ENCODE data around the gene GPRASP3. TPM values are rescaled to one million over a fixed set of nuclear protein-coding genes. Genes with fewer than 3 reads are reported as not detected.
"Not testable (repeated sequence)": the region's sequence is repeated elsewhere in the genome, so short reads cannot be mapped to it uniquely, and the experiment has no call there.

The GPRASP3 gene
- polyA plus RNA-seq, 1 donor from 2014 or later: 16.4 TPM

- H3K9me2 ChIP-seq (ENCODE audit: insufficient read depth, low read length); H4K20me1 ChIP-seq (ENCODE audit: insufficient read depth); H3K9ac ChIP-seq (ENCODE audit: low read length); H3K27ac ChIP-seq (ENCODE audit: low read length); H3K27me3 ChIP-seq (ENCODE audit: insufficient read depth, low read depth, low read length); H3K4me2 ChIP-seq (ENCODE audit: low read length); H3K9me3 ChIP-seq (ENCODE audit: low read length); H2AFZ ChIP-seq (ENCODE audit: low read depth, low read length); H3K36me3 ChIP-seq (ENCODE audit: insufficient read depth, low read length); H3F3A ChIP-seq (ENCODE audit: insufficient read depth, low read length, poor library complexity, severe bottlenecking); H3K4me3 ChIP-seq (ENCODE audit: low read length); H3K79me2 ChIP-seq (replicated peaks; ENCODE audit: insufficient read depth, low read length): not testable (repeated sequence)
Measured at GRCh38 chrX:102677479-102677878, 43.1 kb upstream of the GPRASP3 start.

- Histone ChIP-seq H4K20me1 (ENCODE audit: insufficient read depth) (no peaks in the 10 kb centered on the region), H2AFZ (ENCODE audit: low read depth, low read length) (no peak overlapping the region), H3K27me3 (ENCODE audit: insufficient read depth, low read depth, low read length) (no peaks in the 10 kb centered on the region), H3K4me3 (ENCODE audit: low read length) (no peak overlapping the region), H3K9me2 (ENCODE audit: insufficient read depth, low read length) (no peaks in the 10 kb centered on the region), H3K79me2 (replicated peaks; ENCODE audit: insufficient read depth, low read length) (no peaks in the 10 kb centered on the region), H3K4me2 (ENCODE audit: low read length) (no peak overlapping the region), H3K9ac (ENCODE audit: low read length) (no peak overlapping the region), H3F3A (ENCODE audit: insufficient read depth, low read length, poor library complexity, severe bottlenecking) (no peaks in the 10 kb centered on the region), H3K27ac (ENCODE audit: low read length) (no peak overlapping the region), H3K9me3 (ENCODE audit: low read length) (no peaks in the 10 kb centered on the region), H3K36me3 (ENCODE audit: insufficient read depth, low read length) (no peaks in the 10 kb centered on the region)
- TF ChIP-seq REST (IDR thresholded peaks at IDR 0.05; ENCODE audit: borderline replicate concordance) (no peak), POLR2AphosphoS5 (IDR thresholded peaks at IDR 0.05) (no peak), EP300 (conservative IDR thresholded peaks at IDR 0.05; ENCODE audit: poor library complexity, severe bottlenecking) (no peak), RAD21 (conservative IDR thresholded peaks at IDR 0.05) (no peak)
Measured at GRCh38 chrX:102684772-102685520, 35.6 kb upstream of the GPRASP3 start.

GRCh38 chrX:102694749-102695148 lies 25.8 kb upstream of the GPRASP3 start:
- H3K9ac ChIP-seq (ENCODE audit: low read length): no peak overlapping the region
- H4K20me1 ChIP-seq (ENCODE audit: insufficient read depth): no peaks in the 10 kb centered on the region
- H3K9me2 ChIP-seq (ENCODE audit: insufficient read depth, low read length): no peaks in the 10 kb centered on the region
- no peaks in the 10 kb centered on the region for H3F3A ChIP-seq (ENCODE audit: insufficient read depth, low read length, poor library complexity, severe bottlenecking)
- no peak overlapping the region for H3K27ac ChIP-seq (ENCODE audit: low read length)
- no peaks in the 10 kb centered on the region for H3K79me2 ChIP-seq (replicated peaks; ENCODE audit: insufficient read depth, low read length)
- no peaks in the 10 kb centered on the region for H3K27me3 ChIP-seq (ENCODE audit: insufficient read depth, low read depth, low read length)
- H3K36me3 ChIP-seq (ENCODE audit: insufficient read depth, low read length): no peaks in the 10 kb centered on the region
- no peak overlapping the region for H2AFZ ChIP-seq (ENCODE audit: low read depth, low read length)
- TF ChIP-seq TAF1 (IDR thresholded peaks at IDR 0.05; ENCODE audit: low read depth) (no peak), EZH2 (IDR thresholded peaks at IDR 0.05; ENCODE audit: borderline replicate concordance, insufficient read depth, low read length, poor library complexity, severe bottlenecking) (no peak), RAD21 (conservative IDR thresholded peaks at IDR 0.05) (no peak), POLR2AphosphoS5 (IDR thresholded peaks at IDR 0.05) (no peak), EP300 (conservative IDR thresholded peaks at IDR 0.05; ENCODE audit: poor library complexity, severe bottlenecking) (no peak), MXI1 (conservative IDR thresholded peaks at IDR 0.05; ENCODE audit: poor library complexity, severe bottlenecking) (no peak), CTCF (IDR thresholded peaks at IDR 0.05; ENCODE audit: poor library complexity, severe bottlenecking) (no peak), REST (IDR thresholded peaks at IDR 0.05; ENCODE audit: borderline replicate concordance) (no peak)
- H3K4me2 ChIP-seq (ENCODE audit: low read length): no peak overlapping the region
- no peaks in the 10 kb centered on the region for H3K9me3 ChIP-seq (ENCODE audit: low read length)
- H3K4me3 ChIP-seq (ENCODE audit: low read length): no peak overlapping the region

All from neural cell (in vitro differentiated cells).